NCI-H2029 (cell line): ENCODE results near the gene PIGX.
"Not testable (repeated sequence)": the region's sequence is repeated elsewhere in the genome, so short reads cannot be mapped to it uniquely, and the experiment has no call there.

Experiments
- DNase-seq: peaks from one replicate; lab custom pipeline; 2025; lab: John Stamatoyannopoulos, UW

Gene PIGX

GRCh38 chr3:196706327-196706726, 5.8 kb upstream of the PIGX start:
- no peak for DNase-seq

- DNase-seq: no peak
Measured at GRCh38 chr3:196706731-196707130, 5.4 kb upstream of the PIGX start.

GRCh38 chr3:196707566-196707965, 4.6 kb upstream of the PIGX start:
- no peak for DNase-seq

- no peak for DNase-seq
Measured at GRCh38 chr3:196708467-196708866, 3.7 kb upstream of the PIGX start.

- no peak for DNase-seq
Measured at GRCh38 chr3:196712514-196713413, 587 bp downstream of the PIGX start.

GRCh38 chr3:196717162-196717561, 5.0 kb downstream of the PIGX start:
- not testable (repeated sequence) for DNase-seq

- no peak for DNase-seq
Measured at GRCh38 chr3:196721097-196721496, 8.9 kb downstream of the PIGX start.

- no peak for DNase-seq
Measured at GRCh38 chr3:196726788-196727675, 14.9 kb downstream of the PIGX start.

GRCh38 chr3:196735751-196736150, 23.6 kb downstream of the PIGX start:
- no peak for DNase-seq

- DNase-seq: no peak
Measured at GRCh38 chr3:196736670-196737374, 24.6 kb downstream of the PIGX start.

- no peak for DNase-seq
Measured at GRCh38 chr3:196737655-196738054, 25.5 kb downstream of the PIGX start.

- DNase-seq: peak; percentile 81
Measured at GRCh38 chr3:196739671-196740480, 27.7 kb downstream of the PIGX start, which contains the start of gene PAK2. Gene PAK2 (plus strand): TSS chr3:196739857. CDS start chr3:196782647, 42,790 bp downstream.

GRCh38 chr3:196740481-196741248, 28.5 kb downstream of the PIGX start:
- no peak for DNase-seq

- no peak for DNase-seq
Measured at GRCh38 chr3:196741249-196741889, 29.2 kb downstream of the PIGX start.

- not testable (repeated sequence) for DNase-seq
Measured at GRCh38 chr3:196743569-196743968, 31.4 kb downstream of the PIGX start.

GRCh38 chr3:196749125-196749524, 36.9 kb downstream of the PIGX start:
- no peak for DNase-seq

- DNase-seq: no peak
Measured at GRCh38 chr3:196753201-196753600, 41.0 kb downstream of the PIGX start.

GRCh38 chr3:196754091-196754981, 42.2 kb downstream of the PIGX start:
- DNase-seq: no peak

- DNase-seq: no peak
Measured at GRCh38 chr3:196756732-196757131, 44.6 kb downstream of the PIGX start.
